ENCODE results near the gene DNAH8. TPM values are rescaled to one million over a fixed set of nuclear protein-coding genes. Genes with fewer than 3 reads are reported as not detected.

Gene DNAH8
- total RNA-seq, 1 experiment from 2014 or later: not detected

- TF ChIP-seq ZBTB33 (IDR thresholded peaks at IDR 0.05; ENCODE audit: extremely low read depth, insufficient replicate concordance, low read length) (no peak), ZNF274 (IDR thresholded peaks at IDR 0.05; ENCODE audit: low read depth, low read length) (no peak)
Observed at GRCh38 chr6:38806271-38806670, 91.2 kb downstream of the DNAH8 start (continued).

- Histone ChIP-seq H4K20me1 (ENCODE audit: insufficient read depth) (no peaks in the 10 kb centered on the region), H3K36me3 (ENCODE audit: control insufficient read depth in 1 of 2, insufficient read depth in 2 of 2, low read length in 2 of 2) (no peaks in the 10 kb centered on the region), H3K27ac (ENCODE audit: low read depth, low read length) (no peak overlapping the region), H3K9me3 (ENCODE audit: control insufficient read depth in 1 of 2, insufficient read depth in 1 of 2, low read depth in 1 of 2, low read length in 2 of 2) (no peaks in the 10 kb centered on the region), H3K9ac (ENCODE audit: low read length) (no peak overlapping the region), H3K79me2 (ENCODE audit: insufficient read depth, low read length) (no peaks in the 10 kb centered on the region), H3K4me2 (ENCODE audit: low read length) (no peak overlapping the region), H3K9me2 (ENCODE audit: insufficient read depth) (no peaks in the 10 kb centered on the region), H3K4me1 (ENCODE audit: control insufficient read depth in 1 of 2, insufficient read depth in 2 of 2, low read length in 2 of 2) (no peaks in the 10 kb centered on the region), H3K4me3 (replicated peaks in 1 of 2; ENCODE audit: low read depth in 1 of 2, low read length in 2 of 2) (no peak overlapping the region), H2AFZ (ENCODE audit: low read depth, low read length, poor library complexity, severe bottlenecking) (no peak overlapping the region), H3K27me3 (ENCODE audit: insufficient read depth, low read length) (peaks cover 62% of the 10 kb centered on the region)
- no TSS peak for BruUV-seq (replicated peaks)
- ChIA-PET CTCF (no interaction called here), POLR2A (no interaction called here), RAD21 (ENCODE audit: low non-redundant PET in 1 of 2, low total read pairs in 2 of 2, uncharacterized antibody in 2 of 2, unreplicated experiment in 2 of 2) (no interaction called here)
- DNase-seq (ENCODE audit: low read depth, low spot score) (no peak), ATAC-seq (no peak)
- intact Hi-C loops (cut with micrococcal nuclease): no loop called here
- TF ChIP-seq JUND (IDR thresholded peaks at IDR 0.05): no peak
- TF ChIP-seq CEBPB (IDR thresholded peaks at IDR 0.05; ENCODE audit: low read depth): no peak
- no peak for TF ChIP-seq FOSL1 (IDR thresholded peaks at IDR 0.05; ENCODE audit: low read depth)
- no peak for TF ChIP-seq TCF7L2 (IDR thresholded peaks at IDR 0.05; ENCODE audit: borderline replicate concordance, extremely low read depth, insufficient read depth, insufficient read length)
- no peak for TF ChIP-seq CTCF (IDR thresholded peaks at IDR 0.05 in 2 of 3, conservative IDR thresholded peaks at IDR 0.05 in 1 of 3; ENCODE audit: borderline replicate concordance in 1 of 3, insufficient read depth in 1 of 3, low read depth in 2 of 3, low read length in 2 of 3)
- TF ChIP-seq SIN3A (IDR thresholded peaks at IDR 0.05; ENCODE audit: low read depth): no peak
- TF ChIP-seq SRF (IDR thresholded peaks at IDR 0.05; ENCODE audit: low read depth): no peak
- TF ChIP-seq ELF1 (IDR thresholded peaks at IDR 0.05; ENCODE audit: borderline replicate concordance, low read depth): no peak
- no peak for TF ChIP-seq ZNF274 (IDR thresholded peaks at IDR 0.05; ENCODE audit: low read depth, low read length)
- TF ChIP-seq EGR1 (IDR thresholded peaks at IDR 0.05; ENCODE audit: low read depth): no peak
- no peak for TF ChIP-seq YY1 (IDR thresholded peaks at IDR 0.05; ENCODE audit: extremely low read depth, insufficient replicate concordance, low read depth, low read length)
Observed at GRCh38 chr6:38806833-38807232, 91.7 kb downstream of the DNAH8 start.
